Large intestine (tissue), 3 donors: ENCODE data around the gene PRKCE. TPM values are rescaled to one million over a fixed set of nuclear protein-coding genes. Genes with fewer than 3 reads are reported as not detected.

Experiments
- DNase-seq, 2 donors: peaks; one replicate each; pipeline versions ENCODE4 v3.0.0 to v3.0.0-alpha.2; 2013
- H3K27ac ChIP-seq: one replicate; pipeline ENCODE4 v1.5.1; 2013; ENCODE audit warnings: low read length
- H3K27me3 ChIP-seq: 2 replicates; pipeline ENCODE4 v1.6.1; 2013; ENCODE audit warnings: low read length; ENCODE audit not compliant: control insufficient read depth, insufficient read depth
- H3K36me3 ChIP-seq: 2 replicates; pipeline ENCODE4 v1.6.1; 2013; ENCODE audit warnings: low read length; ENCODE audit not compliant: control insufficient read depth, insufficient read depth
- H3K4me1 ChIP-seq: one replicate; pipeline ENCODE4 v1.6.1; 2013; ENCODE audit warnings: low read length; ENCODE audit not compliant: control insufficient read depth, insufficient read depth
- H3K4me3 ChIP-seq: one replicate; pipeline ENCODE4 v1.5.1; 2013; ENCODE audit warnings: low read length
- H3K9me3 ChIP-seq: one replicate; pipeline ENCODE4 v1.6.1; 2013; ENCODE audit warnings: mild to moderate bottlenecking, low read depth, low read length, moderate library complexity; ENCODE audit not compliant: control insufficient read depth
- WGBS: methylation state at CpG from one replicate; pipeline ENCODE4 v1.1.5; 2013; ENCODE audit warnings: low lambda C conversion rate; ENCODE audit not compliant: insufficient coverage; 5-methylcytosine and 5-hydroxymethylcytosine counted together
- polyA plus RNA-seq: library from polyadenylated mRNA; unstranded; fragments of 120-200 nt; gene quantifications from one replicate; pipeline ENCODE4 v1.2.1, GENCODE V29; 2013

PRKCE gene
- polyA plus RNA-seq, 1 donor: 13.0 TPM

GRCh38 chr2:45836316-45836715 is 184.8 kb downstream of the PRKCE start:
- DNase-seq: no peak
- no peak overlapping the region for H3K27ac ChIP-seq
- no peaks in the 10 kb centered on the region for H3K9me3 ChIP-seq
- H3K36me3 ChIP-seq: no peaks in the 10 kb centered on the region
- H3K27me3 ChIP-seq: no peaks in the 10 kb centered on the region
- H3K4me1 ChIP-seq: no peaks in the 10 kb centered on the region
- no CpG with 5 or more reads among the region's 3 CpGs for WGBS
- no peak overlapping the region for H3K4me3 ChIP-seq

GRCh38 chr2:45836740-45837139 is 185.3 kb downstream of the PRKCE start:
- DNase-seq: no peak
- Histone ChIP-seq H3K27ac (no peak overlapping the region), H3K9me3 (no peaks in the 10 kb centered on the region), H3K36me3 (no peaks in the 10 kb centered on the region), H3K4me1 (no peaks in the 10 kb centered on the region), H3K4me3 (no peak overlapping the region), H3K27me3 (no peaks in the 10 kb centered on the region)
- no CpG with 5 or more reads among the region's 3 CpGs for WGBS

GRCh38 chr2:45837812-45838341 is 186.4 kb downstream of the PRKCE start:
- H3K4me3 ChIP-seq: no peak overlapping the region
- H3K4me1 ChIP-seq: no peaks in the 10 kb centered on the region
- DNase-seq: no peak
- no peak overlapping the region for H3K27ac ChIP-seq
- no CpG with 5 or more reads among the region's 7 CpGs for WGBS
- no peaks in the 10 kb centered on the region for H3K9me3 ChIP-seq
- no peaks in the 10 kb centered on the region for H3K27me3 ChIP-seq
- no peaks in the 10 kb centered on the region for H3K36me3 ChIP-seq

DNA sequence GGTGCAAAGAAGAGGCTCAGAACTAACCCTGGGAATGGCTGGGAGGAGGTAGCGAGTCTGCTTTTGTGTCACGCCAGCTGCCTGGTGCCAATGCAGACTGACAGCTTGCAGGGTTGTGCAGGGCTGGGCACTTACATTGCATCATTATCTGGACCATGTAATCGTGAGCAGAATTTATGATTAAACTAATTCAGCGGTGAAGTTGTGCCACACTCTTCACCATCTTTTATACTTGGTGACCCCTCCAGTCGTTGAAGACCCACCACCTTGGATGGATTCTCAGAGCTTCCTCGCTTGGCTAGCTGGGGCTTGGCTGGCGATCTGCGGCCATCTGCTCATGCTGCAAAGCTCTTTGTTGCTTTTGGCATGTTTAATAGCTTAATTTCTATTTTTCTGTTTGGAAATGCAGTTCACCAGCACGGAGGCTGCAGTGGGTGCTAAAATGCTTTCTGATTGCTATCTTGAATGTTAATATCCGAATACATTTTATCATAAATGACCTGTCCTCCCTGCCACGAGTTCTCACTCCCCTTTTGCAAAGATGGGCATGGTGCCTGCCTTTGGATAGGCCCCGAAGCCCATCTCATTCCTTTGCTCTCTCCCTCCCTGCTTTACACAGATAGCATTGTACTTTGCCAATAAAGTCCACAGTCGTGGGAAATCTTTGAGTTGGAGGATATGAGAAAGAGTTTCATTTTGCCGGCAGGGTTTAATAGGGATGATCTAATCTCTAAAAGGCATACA is 188.2 kb downstream of the PRKCE start:
- 54% methylated on average over 4 of the region's 14 CpGs for WGBS
- no peaks in the 10 kb centered on the region for H3K36me3 ChIP-seq
- no peak for DNase-seq
- no peak overlapping the region for H3K27ac ChIP-seq
- no peak overlapping the region for H3K4me3 ChIP-seq
- H3K4me1 ChIP-seq: no peaks in the 10 kb centered on the region
- no peaks in the 10 kb centered on the region for H3K27me3 ChIP-seq
- no peaks in the 10 kb centered on the region for H3K9me3 ChIP-seq

DNA sequence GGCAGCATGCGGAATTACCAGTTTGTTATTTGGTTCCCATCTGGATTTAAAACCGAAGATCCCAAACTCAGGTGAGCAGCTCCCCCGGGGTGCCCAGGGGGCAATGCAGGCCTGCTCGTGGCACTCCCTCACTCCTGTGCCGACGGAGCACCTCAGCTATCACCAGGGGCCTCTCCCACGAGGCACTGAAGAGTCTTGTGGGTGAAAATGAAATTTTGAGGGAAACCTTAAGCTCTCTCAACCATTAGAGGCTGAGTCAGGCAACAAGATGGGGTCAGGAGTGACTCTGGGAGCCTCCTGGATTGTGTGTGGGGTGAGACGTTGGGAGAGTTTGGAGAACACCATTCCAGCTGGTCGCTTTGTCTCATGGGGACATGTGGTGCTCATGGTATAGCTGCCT is 189.0 kb downstream of the PRKCE start:
- Histone ChIP-seq H3K27ac (no peak overlapping the region), H3K36me3 (peaks cover 2% of the 10 kb centered on the region), H3K4me3 (no peak overlapping the region), H3K9me3 (no peaks in the 10 kb centered on the region), H3K4me1 (no peaks in the 10 kb centered on the region), H3K27me3 (no peaks in the 10 kb centered on the region)
- 100% methylated on average over 1 of the region's 9 CpGs for WGBS
- no peak for DNase-seq

DNA sequence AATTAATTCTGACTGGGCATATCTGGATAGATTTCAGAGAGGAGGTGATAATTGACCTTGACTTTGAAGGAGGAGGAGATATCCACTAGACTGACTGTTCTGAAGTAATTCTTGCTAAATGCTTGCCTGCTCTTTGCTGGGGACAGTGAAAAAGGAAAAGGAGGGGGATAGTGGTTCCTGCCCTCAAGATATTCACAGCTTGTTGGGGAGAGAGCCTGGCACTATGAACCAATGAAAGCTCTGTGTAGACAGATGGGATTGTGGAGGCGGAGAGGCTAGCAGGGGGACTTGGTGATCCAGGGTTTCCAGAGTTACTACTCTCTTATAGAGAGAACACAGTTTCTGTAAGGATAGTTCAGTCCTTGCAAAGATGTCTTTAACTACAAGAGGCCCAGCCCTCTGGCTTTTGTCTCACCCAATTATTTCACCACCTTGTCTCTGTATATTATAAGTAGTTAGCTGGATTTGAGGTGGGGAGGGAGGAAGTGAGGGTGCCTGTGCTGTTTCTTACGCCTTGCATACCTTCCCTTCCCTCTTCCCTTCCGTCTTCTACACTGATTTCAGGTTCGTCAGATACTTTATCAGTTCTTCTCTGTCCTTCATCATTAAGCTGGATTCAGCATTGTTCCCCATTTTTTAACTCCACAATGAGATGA is 190.4 kb downstream of the PRKCE start:
- Histone ChIP-seq H3K4me3 (no peak overlapping the region), H3K36me3 (peaks cover 2% of the 10 kb centered on the region), H3K27ac (no peak overlapping the region), H3K27me3 (no peaks in the 10 kb centered on the region), H3K9me3 (no peaks in the 10 kb centered on the region), H3K4me1 (no peaks in the 10 kb centered on the region)
- no peak for DNase-seq
- 93% methylated on average over 3 of the region's 4 CpGs for WGBS

GRCh38 chr2:45843136-45843535 is 191.7 kb downstream of the PRKCE start:
- DNase-seq: no peak
- Histone ChIP-seq H3K27me3 (no peaks in the 10 kb centered on the region), H3K9me3 (no peaks in the 10 kb centered on the region), H3K36me3 (peaks cover 2% of the 10 kb centered on the region), H3K27ac (no peak overlapping the region), H3K4me3 (no peak overlapping the region), H3K4me1 (no peaks in the 10 kb centered on the region)
- WGBS: 100% methylated on average over 1 of the region's 8 CpGs

DNA sequence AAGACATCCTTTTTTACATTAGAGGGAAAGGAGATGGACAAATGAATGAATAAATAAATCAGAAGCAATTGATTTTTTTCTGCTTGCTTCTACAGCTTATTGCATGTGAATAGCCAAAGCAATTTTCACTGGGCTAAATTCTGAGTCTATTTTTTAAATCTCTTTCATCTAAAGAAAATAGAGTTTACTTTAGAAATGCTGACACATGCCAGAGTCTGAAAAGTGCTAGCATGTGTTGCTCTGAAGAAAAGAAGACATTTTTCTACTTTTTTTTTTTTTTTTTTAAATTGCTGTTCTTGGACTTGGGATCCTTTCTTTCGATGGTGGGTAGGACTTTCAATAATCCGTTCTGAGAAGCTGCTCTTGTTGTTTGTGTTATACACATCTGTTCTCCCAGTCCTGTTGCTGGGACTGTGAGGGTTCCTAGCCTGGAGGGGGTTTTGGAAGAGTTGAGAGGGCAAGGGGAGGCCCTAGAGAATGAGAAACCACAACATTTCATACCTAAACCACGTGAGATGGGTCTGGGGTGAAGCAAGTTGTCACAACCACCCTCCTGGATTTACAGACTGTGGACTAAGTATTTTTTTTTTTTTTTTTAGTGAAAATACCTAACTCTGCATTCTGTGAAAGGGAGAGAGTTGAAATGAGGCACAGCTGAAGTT is 193.5 kb downstream of the PRKCE start:
- Histone ChIP-seq H3K4me1 (no peaks in the 10 kb centered on the region), H3K27me3 (no peaks in the 10 kb centered on the region), H3K4me3 (no peak overlapping the region), H3K27ac (no peak overlapping the region), H3K9me3 (no peaks in the 10 kb centered on the region), H3K36me3 (peaks cover 2% of the 10 kb centered on the region)
- 60% methylated on average over 1 of the region's 3 CpGs for WGBS
- no peak for DNase-seq

- H3K9me3 ChIP-seq: no peaks in the 10 kb centered on the region
- no peaks in the 10 kb centered on the region for H3K27me3 ChIP-seq
- H3K4me3 ChIP-seq: no peak overlapping the region
- peaks cover 2% of the 10 kb centered on the region for H3K36me3 ChIP-seq
- no peaks in the 10 kb centered on the region for H3K4me1 ChIP-seq
- no peak overlapping the region for H3K27ac ChIP-seq
- no peak for DNase-seq
- no CpG with 5 or more reads among the region's 6 CpGs for WGBS
Observed at GRCh38 chr2:45845566-45845965, 194.1 kb downstream of the PRKCE start.

DNA sequence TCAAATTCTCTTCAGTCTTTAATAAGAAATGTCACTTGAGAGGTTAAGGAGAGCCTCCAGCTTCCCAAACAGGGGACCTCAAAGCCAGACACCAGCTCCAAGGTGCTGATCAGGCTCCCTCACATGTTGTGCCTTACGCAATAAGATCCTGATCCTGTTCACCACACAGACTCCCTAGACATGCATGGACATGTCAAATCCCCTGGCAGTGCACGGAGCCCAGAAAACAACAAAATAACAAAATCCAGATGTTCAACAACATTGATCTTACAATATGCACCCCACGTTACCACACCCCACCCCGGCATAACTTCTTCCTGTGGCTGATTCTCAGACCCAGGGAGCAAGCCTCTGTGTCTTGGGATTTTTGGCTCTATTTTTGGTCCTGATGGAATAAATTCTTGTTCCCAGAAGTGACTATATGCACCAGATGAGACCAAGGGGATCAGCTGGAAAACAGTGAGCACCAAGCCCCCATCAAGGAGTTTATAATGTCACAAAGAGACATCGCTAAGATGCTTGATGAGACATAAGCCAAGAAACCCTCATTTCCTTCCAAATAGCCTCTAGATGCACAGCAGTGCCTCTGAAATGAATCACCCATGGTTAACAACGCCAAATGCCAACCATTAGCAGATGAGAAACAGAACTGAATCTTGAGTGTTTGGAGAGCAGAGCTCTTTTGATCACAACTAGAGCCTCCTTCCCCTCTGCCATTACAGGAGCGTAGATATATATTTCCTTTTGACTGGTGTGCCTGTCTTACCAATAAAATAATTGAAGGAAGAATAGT is 198.2 kb downstream of the PRKCE start:
- Histone ChIP-seq H3K9me3 (no peaks in the 10 kb centered on the region), H3K27ac (no peak overlapping the region), H3K4me1 (no peaks in the 10 kb centered on the region), H3K27me3 (no peaks in the 10 kb centered on the region), H3K4me3 (no peak overlapping the region), H3K36me3 (peaks cover 2% of the 10 kb centered on the region)
- DNase-seq: no peak
- no CpG with 5 or more reads among the region's 7 CpGs for WGBS
